Hepatocyte (in vitro differentiated cells): Measurements from ENCODE around the gene LGALS3BP.

Experiments
- CTCF ChIP-seq: fragments of 200-600 bp; sonication (generic); IDR thresholded peaks from 2 replicates; pipeline ENCODE4 v1.5.1; 2016; ENCODE audit warnings: antibody characterized with exemption, mild to moderate bottlenecking; ENCODE audit not compliant: poor library complexity
- EZH2 ChIP-seq: fragments of 200-600 bp; sonication (generic); IDR thresholded peaks from 2 replicates; pipeline ENCODE4 v1.6.1; 2016; ENCODE audit warnings: antibody characterized with exemption, mild to moderate bottlenecking, borderline replicate concordance
- EZH2phosphoT487 ChIP-seq: fragments of 200-600 bp; sonication (generic); IDR thresholded peaks from one replicate; pipeline ENCODE4 v1.6.1; 2018; ENCODE audit warnings: antibody characterized with exemption, mild to moderate bottlenecking, low read depth, moderate library complexity; ENCODE audit not compliant: unreplicated experiment, severe bottlenecking

DNA sequence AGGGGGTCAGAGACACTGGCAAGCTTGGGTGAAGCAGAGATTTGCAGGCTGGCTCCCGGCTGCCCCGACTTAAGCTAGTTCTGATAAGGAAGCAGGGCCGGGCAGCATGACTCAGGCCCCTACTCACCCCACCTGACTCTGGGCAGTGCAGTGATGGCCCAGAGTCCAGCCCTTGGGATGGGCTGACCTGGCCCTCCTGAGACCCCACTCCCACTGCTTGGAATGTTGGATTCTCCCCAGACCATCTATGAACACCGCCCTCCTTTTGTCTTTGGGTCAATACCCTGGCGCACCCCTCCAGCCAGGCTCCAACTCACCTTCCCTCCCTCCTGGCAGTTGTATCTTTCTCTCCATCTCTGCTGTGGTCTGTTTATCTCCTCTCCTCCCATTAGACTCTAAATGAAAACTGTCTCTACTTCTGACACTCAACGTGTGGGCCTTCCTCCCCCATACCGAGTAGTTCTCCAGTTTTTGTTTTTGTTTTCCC is 21.0 kb downstream of the LGALS3BP start:
- TF ChIP-seq CTCF (no peak), EZH2 (no peak), EZH2phosphoT487 (no peak)
